Measurements from ENCODE around the gene CDKN2AIP. TPM values are rescaled to one million over a fixed set of nuclear protein-coding genes. Genes with fewer than 3 reads are reported as not detected.

The CDKN2AIP gene
- polyA plus RNA-seq, 1 of the 3 experiments (the other 2 are of a cell fraction), result 8.3 TPM

- Histone ChIP-seq H3K4me2 (no peak overlapping the region), H2AFZ (ENCODE audit: low read depth) (no peak overlapping the region), H3K4me3 (ENCODE audit: low read depth in 2 of 2, low read length in 1 of 2) (no peak overlapping the region), H3K9me2 (no peaks in the 10 kb centered on the region), H3K27ac (ENCODE audit: low read depth in 2 of 2, low read length in 1 of 2) (no peak overlapping the region), H3K9me3 (no peaks in the 10 kb centered on the region), H3K9ac (no peak overlapping the region), H3K79me2 (ENCODE audit: insufficient read depth) (no peaks in the 10 kb centered on the region), H3F3A (replicated peaks; ENCODE audit: insufficient read depth) (peaks cover 4% of the 10 kb centered on the region), H3K4me1 (ENCODE audit: control insufficient read depth in 1 of 2, insufficient read depth in 2 of 2, low read depth in 1 of 2, low read length in 1 of 2) (no peaks in the 10 kb centered on the region), H3K36me3 (replicated peaks in 1 of 2; ENCODE audit: control insufficient read depth in 1 of 2, insufficient read depth in 2 of 2, low read length in 1 of 2) (no peaks in the 10 kb centered on the region), H4K20me1 (ENCODE audit: insufficient read depth) (no peaks in the 10 kb centered on the region), H3K27me3 (ENCODE audit: insufficient read depth) (no peaks in the 10 kb centered on the region)
- whole genome bisulfite sequencing (ENCODE audit: low lambda C conversion rate), result 91% methylated on average over 3 of the region's 3 CpGs
- CTCF ChIA-PET, result interaction anchor here (0.9 kb wide), 1 partner anchor 10 kb away, joined by 3 read pairs; no protein-coding TSS in a partner anchor
- no peak for TF ChIP-seq REST (IDR thresholded peaks at IDR 0.05; ENCODE audit: low read depth, low read length)
- TF ChIP-seq GATA2 (CRISPR knock-in tag; IDR thresholded peaks at IDR 0.05), result no peak
- TF ChIP-seq SIN3A (IDR thresholded peaks at IDR 0.05; ENCODE audit: borderline replicate concordance, low read depth, low read length), result no peak
- TF ChIP-seq JUND (IDR thresholded peaks at IDR 0.05), result no peak
- no peak for TF ChIP-seq FOSL2 (IDR thresholded peaks at IDR 0.05; ENCODE audit: borderline replicate concordance, low read depth)
- no peak for TF ChIP-seq YY1 (IDR thresholded peaks at IDR 0.05; ENCODE audit: low read depth)
- DNase-seq, result no peak
- POLR2A ChIA-PET, result no interaction called here
Observed at GRCh38 chr4:183493246-183493645, 48.8 kb downstream of the CDKN2AIP start.

- no peak overlapping the region for H3K4me3 ChIP-seq (ENCODE audit: low read depth in 2 of 2, low read length in 1 of 2)
- no peaks in the 10 kb centered on the region for H3K36me3 ChIP-seq (replicated peaks in 1 of 2; ENCODE audit: control insufficient read depth in 1 of 2, insufficient read depth in 2 of 2, low read length in 1 of 2)
- H3F3A ChIP-seq (replicated peaks; ENCODE audit: insufficient read depth), result peaks cover 4% of the 10 kb centered on the region
- H3K4me2 ChIP-seq, result no peak overlapping the region
- WGBS (ENCODE audit: low lambda C conversion rate), result 73% methylated on average over 3 of the region's 3 CpGs
- no peak overlapping the region for H3K27ac ChIP-seq (ENCODE audit: low read depth in 2 of 2, low read length in 1 of 2)
- CTCF ChIA-PET, result interaction anchor here (1.0 kb wide), 1 partner anchor 105 kb away, joined by 4 read pairs; no protein-coding TSS in a partner anchor
- H4K20me1 ChIP-seq (ENCODE audit: insufficient read depth), result no peaks in the 10 kb centered on the region
- H2AFZ ChIP-seq (ENCODE audit: low read depth), result no peak overlapping the region
- no peaks in the 10 kb centered on the region for H3K27me3 ChIP-seq (ENCODE audit: insufficient read depth)
- TF ChIP-seq ZBTB33 (IDR thresholded peaks at IDR 0.05; ENCODE audit: borderline replicate concordance, low read depth) (no peak), EZH2phosphoT487 (IDR thresholded peaks at IDR 0.05; ENCODE audit: borderline replicate concordance, low read depth) (no peak), CTCF (IDR thresholded peaks at IDR 0.05) (no peak), RCOR1 (IDR thresholded peaks at IDR 0.05; ENCODE audit: low read length) (no peak)
- POLR2A ChIA-PET, result no interaction called here
- no peak overlapping the region for H3K9ac ChIP-seq
- DNase-seq, result no peak
- H3K4me1 ChIP-seq (ENCODE audit: control insufficient read depth in 1 of 2, insufficient read depth in 2 of 2, low read depth in 1 of 2, low read length in 1 of 2), result no peaks in the 10 kb centered on the region
- H3K9me2 ChIP-seq, result no peaks in the 10 kb centered on the region
- H3K9me3 ChIP-seq, result no peaks in the 10 kb centered on the region
- no peaks in the 10 kb centered on the region for H3K79me2 ChIP-seq (ENCODE audit: insufficient read depth)
Observed at GRCh38 chr4:183495184-183495583, 50.7 kb downstream of the CDKN2AIP start.

Other genes with a start within 250 kb of the CDKN2AIP start
- gene CLDN22, start 124.4 kb upstream of the CDKN2AIP start, polyA plus RNA-seq (2012; rRNA removed), result 0.05 TPM in 1 of 2 replicates, not detected in the other
- not detected in 2 replicates for gene CLDN24, start 122.2 kb upstream of the CDKN2AIP start, polyA plus RNA-seq (2012; rRNA removed)
- 14.1 and 15.1 TPM in 2 replicates for gene ING2, start 60.4 kb downstream of the CDKN2AIP start, polyA plus RNA-seq (2012; rRNA removed)
- gene RWDD4, start 214.5 kb downstream of the CDKN2AIP start, polyA plus RNA-seq (2012; rRNA removed), result 7.3 and 7.7 TPM in 2 replicates
- 18.8 and 35.0 TPM in 2 replicates for gene TRAPPC11, start 214.7 kb downstream of the CDKN2AIP start, polyA plus RNA-seq (2012; rRNA removed)

Measured in SK-N-SH (cell line).